NAMALWA (cell line): ENCODE data around the gene LRRC32.
"Not testable (repeated sequence)": the region's sequence is repeated elsewhere in the genome, so short reads cannot be mapped to it uniquely, and the experiment has no call there.

Experiments used
- DNase-seq: peaks from one replicate; pipeline ENCODE4 v3.0.0-alpha.2; 2015; ENCODE audit warnings: low spot score

LRRC32 gene

GRCh38 chr11:76610871-76611475 lies 59.6 kb downstream of the LRRC32 start:
- DNase-seq: no peak

- DNase-seq: no peak
Observed at GRCh38 chr11:76610371-76610770, 60.2 kb downstream of the LRRC32 start.

- DNase-seq: no peak
Observed at GRCh38 chr11:76609736-76610370, 60.7 kb downstream of the LRRC32 start.

GRCh38 chr11:76608879-76609460 lies 61.6 kb downstream of the LRRC32 start:
- DNase-seq: not testable (repeated sequence)

- not testable (repeated sequence) for DNase-seq
Observed at GRCh38 chr11:76608228-76608627, 62.3 kb downstream of the LRRC32 start.
